ENCODE results near the gene TRIP12. TPM values are rescaled to one million over a fixed set of nuclear protein-coding genes. Genes with fewer than 3 reads are reported as not detected.

The TRIP12 gene
- polyA plus RNA-seq, 1 donor from 2014 or later, result 57.2 TPM

DNA sequence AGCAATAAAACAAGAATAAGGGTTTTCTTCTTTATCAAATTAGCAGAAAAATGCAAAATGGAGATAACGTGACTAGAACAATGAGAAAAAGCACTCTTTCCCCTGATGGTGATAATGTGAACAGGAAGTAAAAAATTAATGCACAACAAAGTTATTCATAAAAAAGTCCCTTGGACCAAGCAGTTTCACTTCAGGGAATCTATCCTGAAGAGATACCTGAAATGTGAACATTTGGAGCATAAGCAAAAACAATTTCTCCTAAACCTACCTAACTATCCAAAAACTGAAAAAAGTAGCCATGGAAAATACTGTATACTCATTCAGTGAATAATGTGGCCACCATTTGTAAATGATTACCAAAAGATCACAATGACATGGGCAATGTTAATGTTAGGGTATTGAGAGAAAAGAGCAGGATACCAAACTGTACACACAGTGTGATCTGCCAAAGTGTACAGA, 48.7 kb downstream of the TRIP12 start:
- no peaks in the 10 kb centered on the region for H3K36me3 ChIP-seq (ENCODE audit: insufficient read depth, low read length)
- no peak overlapping the region for H3K27ac ChIP-seq (ENCODE audit: low read length)
- no peaks in the 10 kb centered on the region for H4K20me1 ChIP-seq (ENCODE audit: insufficient read depth)

DNA sequence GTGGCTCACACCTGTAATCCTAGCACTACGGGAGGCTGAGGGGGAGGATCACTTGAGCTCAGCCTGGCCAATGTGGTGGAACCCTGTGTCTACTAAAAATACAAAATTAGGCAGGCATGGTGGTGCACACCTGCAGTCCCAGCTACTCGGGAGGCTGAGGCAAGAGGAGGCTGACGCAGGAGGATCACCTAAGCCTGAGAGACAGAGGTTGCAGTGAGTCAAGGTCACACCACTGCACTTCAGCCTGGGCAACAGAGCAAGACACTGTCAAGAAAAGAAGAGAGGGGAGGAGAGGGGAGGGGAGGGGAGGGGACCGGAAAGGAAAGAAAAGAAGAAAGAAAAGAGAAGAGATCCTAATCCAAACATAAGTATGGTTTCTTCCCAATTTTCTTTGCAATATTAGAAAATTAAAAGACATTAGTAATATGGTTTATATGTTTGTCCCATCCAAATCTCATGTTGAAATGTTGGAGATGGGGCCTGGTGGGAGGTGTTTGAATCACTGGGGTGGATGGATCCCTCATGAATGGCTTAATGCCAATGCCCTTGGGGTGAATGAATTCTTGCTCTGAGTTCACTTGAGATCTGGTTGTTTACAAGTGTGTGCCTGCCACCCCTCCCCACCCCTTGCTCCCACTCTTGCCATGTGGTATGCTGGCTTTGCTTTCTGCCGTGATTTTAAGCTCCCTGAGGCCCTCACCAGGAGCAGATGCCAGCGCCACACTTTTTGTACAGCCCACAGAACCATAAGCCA, 50.7 kb downstream of the TRIP12 start:
- Histone ChIP-seq H3K79me2 (replicated peaks; ENCODE audit: insufficient read depth, low read length) (peaks cover 14% of the 10 kb centered on the region), H3K36me3 (ENCODE audit: insufficient read depth, low read length) (no peaks in the 10 kb centered on the region), H3F3A (ENCODE audit: insufficient read depth, low read length, poor library complexity, severe bottlenecking) (no peaks in the 10 kb centered on the region), H3K9ac (ENCODE audit: low read length) (no peak overlapping the region), H3K4me2 (ENCODE audit: low read length) (no peak overlapping the region), H3K27me3 (ENCODE audit: insufficient read depth, low read depth, low read length) (no peaks in the 10 kb centered on the region), H3K9me3 (ENCODE audit: low read length) (no peaks in the 10 kb centered on the region), H3K9me2 (ENCODE audit: insufficient read depth, low read length) (no peaks in the 10 kb centered on the region), H2AFZ (ENCODE audit: low read depth, low read length) (no peak overlapping the region), H3K27ac (ENCODE audit: low read length) (no peak overlapping the region), H4K20me1 (ENCODE audit: insufficient read depth) (no peaks in the 10 kb centered on the region), H3K4me3 (ENCODE audit: low read length) (no peak overlapping the region)
- TF ChIP-seq POLR2AphosphoS5 (IDR thresholded peaks at IDR 0.05), result no peak
- no peak for TF ChIP-seq TAF1 (IDR thresholded peaks at IDR 0.05; ENCODE audit: low read depth)
- no peak for TF ChIP-seq SMC3 (conservative IDR thresholded peaks at IDR 0.05; ENCODE audit: poor library complexity)
- TF ChIP-seq, protein P1, sequence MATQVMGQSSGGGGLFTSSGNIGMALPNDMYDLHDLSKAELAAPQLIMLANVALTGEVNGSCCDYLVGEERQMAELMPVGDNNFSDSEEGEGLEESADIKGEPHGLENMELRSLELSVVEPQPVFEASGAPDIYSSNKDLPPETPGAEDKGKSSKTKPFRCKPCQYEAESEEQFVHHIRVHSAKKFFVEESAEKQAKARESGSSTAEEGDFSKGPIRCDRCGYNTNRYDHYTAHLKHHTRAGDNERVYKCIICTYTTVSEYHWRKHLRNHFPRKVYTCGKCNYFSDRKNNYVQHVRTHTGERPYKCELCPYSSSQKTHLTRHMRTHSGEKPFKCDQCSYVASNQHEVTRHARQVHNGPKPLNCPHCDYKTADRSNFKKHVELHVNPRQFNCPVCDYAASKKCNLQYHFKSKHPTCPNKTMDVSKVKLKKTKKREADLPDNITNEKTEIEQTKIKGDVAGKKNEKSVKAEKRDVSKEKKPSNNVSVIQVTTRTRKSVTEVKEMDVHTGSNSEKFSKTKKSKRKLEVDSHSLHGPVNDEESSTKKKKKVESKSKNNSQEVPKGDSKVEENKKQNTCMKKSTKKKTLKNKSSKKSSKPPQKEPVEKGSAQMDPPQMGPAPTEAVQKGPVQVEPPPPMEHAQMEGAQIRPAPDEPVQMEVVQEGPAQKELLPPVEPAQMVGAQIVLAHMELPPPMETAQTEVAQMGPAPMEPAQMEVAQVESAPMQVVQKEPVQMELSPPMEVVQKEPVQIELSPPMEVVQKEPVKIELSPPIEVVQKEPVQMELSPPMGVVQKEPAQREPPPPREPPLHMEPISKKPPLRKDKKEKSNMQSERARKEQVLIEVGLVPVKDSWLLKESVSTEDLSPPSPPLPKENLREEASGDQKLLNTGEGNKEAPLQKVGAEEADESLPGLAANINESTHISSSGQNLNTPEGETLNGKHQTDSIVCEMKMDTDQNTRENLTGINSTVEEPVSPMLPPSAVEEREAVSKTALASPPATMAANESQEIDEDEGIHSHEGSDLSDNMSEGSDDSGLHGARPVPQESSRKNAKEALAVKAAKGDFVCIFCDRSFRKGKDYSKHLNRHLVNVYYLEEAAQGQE (IDR thresholded peaks at IDR 0.05; ENCODE audit: borderline replicate concordance), result no peak
- TF ChIP-seq, protein P2, sequence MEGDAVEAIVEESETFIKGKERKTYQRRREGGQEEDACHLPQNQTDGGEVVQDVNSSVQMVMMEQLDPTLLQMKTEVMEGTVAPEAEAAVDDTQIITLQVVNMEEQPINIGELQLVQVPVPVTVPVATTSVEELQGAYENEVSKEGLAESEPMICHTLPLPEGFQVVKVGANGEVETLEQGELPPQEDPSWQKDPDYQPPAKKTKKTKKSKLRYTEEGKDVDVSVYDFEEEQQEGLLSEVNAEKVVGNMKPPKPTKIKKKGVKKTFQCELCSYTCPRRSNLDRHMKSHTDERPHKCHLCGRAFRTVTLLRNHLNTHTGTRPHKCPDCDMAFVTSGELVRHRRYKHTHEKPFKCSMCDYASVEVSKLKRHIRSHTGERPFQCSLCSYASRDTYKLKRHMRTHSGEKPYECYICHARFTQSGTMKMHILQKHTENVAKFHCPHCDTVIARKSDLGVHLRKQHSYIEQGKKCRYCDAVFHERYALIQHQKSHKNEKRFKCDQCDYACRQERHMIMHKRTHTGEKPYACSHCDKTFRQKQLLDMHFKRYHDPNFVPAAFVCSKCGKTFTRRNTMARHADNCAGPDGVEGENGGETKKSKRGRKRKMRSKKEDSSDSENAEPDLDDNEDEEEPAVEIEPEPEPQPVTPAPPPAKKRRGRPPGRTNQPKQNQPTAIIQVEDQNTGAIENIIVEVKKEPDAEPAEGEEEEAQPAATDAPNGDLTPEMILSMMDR (IDR thresholded peaks at IDR 0.05; ENCODE audit: poor library complexity, severe bottlenecking), result no peak
- no peak for TF ChIP-seq RAD21 (conservative IDR thresholded peaks at IDR 0.05)
- TF ChIP-seq EZH2 (IDR thresholded peaks at IDR 0.05; ENCODE audit: borderline replicate concordance, insufficient read depth, low read length, poor library complexity, severe bottlenecking), result no peak

More for the DNA sequence above, 48.7 kb downstream of the TRIP12 start:
- H3K79me2 ChIP-seq (replicated peaks; ENCODE audit: insufficient read depth, low read length), result peaks cover 12% of the 10 kb centered on the region
- TF ChIP-seq EZH2 (IDR thresholded peaks at IDR 0.05; ENCODE audit: borderline replicate concordance, insufficient read depth, low read length, poor library complexity, severe bottlenecking), result no peak
- TF ChIP-seq EP300 (conservative IDR thresholded peaks at IDR 0.05; ENCODE audit: poor library complexity, severe bottlenecking), result no peak
- TF ChIP-seq, protein P1 (IDR thresholded peaks at IDR 0.05; ENCODE audit: borderline replicate concordance), result no peak
- TF ChIP-seq POLR2AphosphoS5 (IDR thresholded peaks at IDR 0.05), result no peak
- no peak for TF ChIP-seq RAD21 (conservative IDR thresholded peaks at IDR 0.05)
- no peak overlapping the region for H3K9ac ChIP-seq (ENCODE audit: low read length)
- H3K4me2 ChIP-seq (ENCODE audit: low read length), result no peak overlapping the region
- H3K27me3 ChIP-seq (ENCODE audit: insufficient read depth, low read depth, low read length), result no peaks in the 10 kb centered on the region
- no peak overlapping the region for H3K4me3 ChIP-seq (ENCODE audit: low read length)
- H3K9me2 ChIP-seq (ENCODE audit: insufficient read depth, low read length), result no peaks in the 10 kb centered on the region
- H3K9me3 ChIP-seq (ENCODE audit: low read length), result no peaks in the 10 kb centered on the region
- H2AFZ ChIP-seq (ENCODE audit: low read depth, low read length), result no peak overlapping the region
- no peaks in the 10 kb centered on the region for H3F3A ChIP-seq (ENCODE audit: insufficient read depth, low read length, poor library complexity, severe bottlenecking)

Data from neural cell (in vitro differentiated cells).